ENCODE results near the gene UNK.
"Not testable (repeated sequence)": the region's sequence is repeated elsewhere in the genome, so short reads cannot be mapped to it uniquely, and the experiment has no call there.

UNK gene

DNA sequence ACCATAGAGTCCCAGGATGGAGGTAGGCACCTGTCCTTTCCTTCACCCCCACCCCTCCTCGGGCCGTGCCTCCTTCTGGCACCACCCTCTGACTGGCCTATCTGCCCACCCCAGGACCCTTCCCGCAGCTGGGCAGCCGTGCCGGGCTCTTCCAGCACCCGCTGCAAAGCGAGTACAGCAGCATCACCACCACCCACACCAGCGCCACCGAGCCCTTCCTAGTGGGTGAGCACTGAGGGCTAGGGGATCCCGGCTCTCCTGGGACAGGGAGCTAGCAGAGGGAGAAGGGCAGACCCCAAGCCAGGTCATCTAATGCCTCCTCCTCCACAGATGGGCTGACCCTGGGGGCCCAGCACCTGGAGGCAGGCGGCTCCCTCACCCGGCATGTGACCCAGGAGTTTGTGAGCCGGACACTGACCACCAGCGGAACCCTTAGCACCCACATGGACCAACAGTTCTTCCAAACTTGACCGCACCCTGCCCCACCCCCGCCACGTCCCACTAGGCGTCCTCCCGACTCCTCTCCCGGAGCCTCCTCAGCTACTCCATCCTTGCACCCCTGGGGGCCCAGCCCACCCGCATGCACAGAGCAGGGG is 27.4 kb upstream of the UNK start:
- Mint-ChIP-seq H3K36me3 (ENCODE audit: insufficient read depth) (peaks cover 2% of the 10 kb centered on the region), H3K27me3 (no peaks in the 10 kb centered on the region), H3K4me3 (no peak overlapping the region), H3K9me3 (no peaks in the 10 kb centered on the region), H3K27ac (ENCODE audit: low read depth) (no peak overlapping the region), H3K4me1 (peaks cover 13% of the 10 kb centered on the region)
- ATAC-seq (replicated peaks; ENCODE audit: extremely low read depth, poor library complexity, severe bottlenecking) = no peak
- DNase-seq (ENCODE audit: low spot score in 2 of 2) = no peak

DNA sequence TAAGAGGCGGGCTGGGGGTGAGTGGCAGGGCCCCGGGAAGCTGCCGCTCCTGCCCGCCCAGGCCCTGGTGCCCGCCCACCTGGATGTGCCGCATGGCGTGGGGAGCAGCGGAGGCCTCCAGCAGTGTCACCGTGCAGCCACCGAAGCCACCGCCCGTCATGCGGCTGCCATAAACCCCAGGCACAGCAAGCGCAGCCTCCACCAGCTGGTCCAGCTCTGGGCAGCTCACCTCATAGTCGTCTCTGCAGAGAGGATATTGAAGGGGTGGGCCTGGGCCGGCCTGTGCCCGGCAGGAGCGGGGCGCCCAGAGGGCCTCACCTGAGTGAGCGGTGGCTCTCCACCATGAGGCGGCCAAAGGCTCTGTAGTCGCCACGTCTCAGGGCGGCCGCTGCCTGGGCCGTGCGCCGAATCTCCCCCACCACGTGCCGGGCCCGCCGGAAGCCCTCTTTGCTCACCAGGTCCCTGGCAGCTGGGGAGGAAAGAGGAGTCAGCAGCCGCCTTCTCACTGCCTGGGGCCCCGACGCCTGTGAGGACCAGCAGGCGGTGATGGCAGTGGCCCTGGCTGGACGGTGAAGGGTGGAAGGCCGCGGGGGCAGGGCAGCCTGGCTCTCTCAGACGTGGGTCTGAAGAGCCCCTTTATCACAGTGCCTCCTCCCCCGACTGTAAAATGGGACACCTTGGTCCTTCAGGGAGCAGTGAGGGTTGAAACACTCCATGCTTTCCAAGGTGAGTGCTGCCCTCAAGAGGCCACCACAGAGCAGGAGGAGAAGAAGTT is 26.3 kb upstream of the UNK start:
- peaks cover 2% of the 10 kb centered on the region for H3K36me3 Mint-ChIP-seq (ENCODE audit: insufficient read depth)
- no peaks in the 10 kb centered on the region for H3K27me3 Mint-ChIP-seq
- no peak overlapping the region for H3K27ac Mint-ChIP-seq (ENCODE audit: low read depth)
- no peaks in the 10 kb centered on the region for H3K9me3 Mint-ChIP-seq
- no peak overlapping the region for H3K4me3 Mint-ChIP-seq
- peaks cover 20% of the 10 kb centered on the region for H3K4me1 Mint-ChIP-seq
- no peak for DNase-seq (ENCODE audit: low spot score in 2 of 2)
- no peak for ATAC-seq (replicated peaks; ENCODE audit: extremely low read depth, poor library complexity, severe bottlenecking)

DNA sequence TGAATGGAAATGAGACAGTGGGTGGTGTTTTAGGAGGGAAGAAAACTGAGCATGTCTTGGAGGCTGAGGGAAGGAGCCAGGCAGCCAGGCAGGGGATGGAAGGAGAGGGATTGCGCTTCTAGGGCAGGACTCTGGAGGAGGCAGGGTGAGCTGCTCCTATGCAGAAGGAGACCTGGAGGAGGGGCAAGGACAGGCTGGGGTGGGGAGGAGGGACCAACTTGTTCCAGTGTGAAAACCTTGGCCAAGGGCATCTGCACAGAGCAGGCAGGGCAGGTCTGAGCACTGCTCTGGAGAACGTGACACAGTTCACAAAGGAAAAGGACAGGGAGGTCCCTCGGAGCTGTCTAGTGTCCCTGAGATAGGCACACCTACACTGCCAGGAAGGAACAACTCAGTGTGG is 25.1 kb upstream of the UNK start:
- H3K4me1 Mint-ChIP-seq = peaks cover 27% of the 10 kb centered on the region
- no peak for ATAC-seq (replicated peaks; ENCODE audit: extremely low read depth, poor library complexity, severe bottlenecking)
- H3K27ac Mint-ChIP-seq (ENCODE audit: low read depth) = no peak overlapping the region

DNA sequence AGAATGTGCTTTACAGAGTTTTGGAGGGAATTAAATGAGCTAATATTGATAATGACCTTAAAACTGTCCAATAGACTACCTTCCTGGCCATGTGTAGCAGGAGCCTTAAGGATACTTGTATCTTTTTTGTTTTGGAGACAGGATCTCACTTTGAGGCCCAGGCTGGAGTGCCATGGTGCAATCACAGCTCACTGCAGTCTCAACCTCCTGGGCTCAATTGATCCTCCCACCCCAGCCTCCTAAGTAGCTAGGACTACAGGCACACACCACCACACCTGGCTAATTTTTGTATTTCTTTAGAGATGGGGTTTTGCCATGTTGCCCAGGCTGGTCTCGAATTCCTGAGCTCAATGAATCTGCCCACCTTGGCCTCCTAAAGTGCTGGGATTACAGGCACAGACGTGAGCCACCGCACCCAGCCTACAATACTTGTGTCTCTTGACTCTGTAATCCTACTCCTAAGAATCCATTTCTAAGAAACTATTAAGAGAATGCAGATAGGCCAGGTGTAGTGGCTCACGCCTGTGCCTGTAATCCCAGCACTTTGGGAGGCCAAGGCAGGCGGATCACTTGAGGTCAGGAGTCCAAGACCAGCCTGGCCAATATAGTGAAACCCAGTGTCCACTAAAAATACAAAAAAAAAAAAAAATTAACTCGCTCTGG is 24.5 kb upstream of the UNK start:
- DNase-seq (ENCODE audit: low spot score in 2 of 2); H3K4me3 Mint-ChIP-seq; H3K36me3 Mint-ChIP-seq (ENCODE audit: insufficient read depth); H3K27me3 Mint-ChIP-seq; ATAC-seq (replicated peaks; ENCODE audit: extremely low read depth, poor library complexity, severe bottlenecking); H3K9me3 Mint-ChIP-seq; H3K27ac Mint-ChIP-seq (ENCODE audit: low read depth): not testable (repeated sequence)
- peaks cover 23% of the 10 kb centered on the region for H3K4me1 Mint-ChIP-seq

More for the DNA sequence above, 25.1 kb upstream of the UNK start:
- no peak for DNase-seq (ENCODE audit: low spot score in 2 of 2)
- H3K4me3 Mint-ChIP-seq = no peak overlapping the region
- H3K27me3 Mint-ChIP-seq = no peaks in the 10 kb centered on the region
- no peaks in the 10 kb centered on the region for H3K9me3 Mint-ChIP-seq
- peaks cover 1% of the 10 kb centered on the region for H3K36me3 Mint-ChIP-seq (ENCODE audit: insufficient read depth)

DNA sequence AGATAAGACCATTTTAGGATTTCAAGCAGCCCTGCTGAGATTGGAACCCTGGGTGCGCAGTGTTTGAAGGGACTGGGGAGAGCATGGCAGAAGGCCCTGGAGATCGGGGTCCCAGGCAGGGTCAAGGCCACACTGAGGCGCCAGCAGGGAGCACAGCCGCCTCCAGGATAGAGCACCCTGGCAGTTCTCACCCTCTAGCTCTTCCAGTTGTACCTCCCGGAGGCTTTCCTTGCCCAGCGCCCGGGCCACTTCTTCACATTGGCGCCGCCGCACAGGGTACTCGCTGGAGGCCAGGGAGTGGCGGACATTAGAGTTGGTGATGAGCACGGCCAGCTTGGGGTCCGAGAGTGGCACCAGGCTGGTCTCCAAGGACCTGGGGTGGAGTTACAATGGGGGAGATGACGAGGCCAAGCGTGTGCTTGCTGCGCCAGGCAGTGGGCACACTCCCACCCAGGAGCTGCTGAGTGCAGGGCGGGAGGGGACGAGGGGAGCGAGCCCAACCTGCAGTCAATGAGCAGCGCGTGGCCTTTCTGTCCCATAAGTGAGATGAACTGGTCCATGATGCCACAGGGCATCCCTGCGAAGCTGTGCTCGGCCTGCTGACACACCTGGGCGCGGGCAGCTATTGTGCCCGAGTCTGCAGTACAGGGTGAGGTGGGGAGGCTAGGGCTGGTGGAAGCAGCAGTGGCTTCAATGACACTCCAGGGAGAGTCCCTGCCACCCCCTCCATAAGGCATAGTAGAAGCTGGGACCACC is 21.9 kb upstream of the UNK start:
- Mint-ChIP-seq H3K27me3 (no peaks in the 10 kb centered on the region), H3K4me1 (peaks cover 22% of the 10 kb centered on the region), H3K27ac (ENCODE audit: low read depth) (peak overlapping the region; percentile 51), H3K4me3 (peak overlapping the region; percentile 63), H3K9me3 (no peaks in the 10 kb centered on the region), H3K36me3 (ENCODE audit: insufficient read depth) (peaks cover 2% of the 10 kb centered on the region)
- no peak for ATAC-seq (replicated peaks; ENCODE audit: extremely low read depth, poor library complexity, severe bottlenecking)
- no peak for DNase-seq (ENCODE audit: low spot score in 2 of 2)

DNA sequence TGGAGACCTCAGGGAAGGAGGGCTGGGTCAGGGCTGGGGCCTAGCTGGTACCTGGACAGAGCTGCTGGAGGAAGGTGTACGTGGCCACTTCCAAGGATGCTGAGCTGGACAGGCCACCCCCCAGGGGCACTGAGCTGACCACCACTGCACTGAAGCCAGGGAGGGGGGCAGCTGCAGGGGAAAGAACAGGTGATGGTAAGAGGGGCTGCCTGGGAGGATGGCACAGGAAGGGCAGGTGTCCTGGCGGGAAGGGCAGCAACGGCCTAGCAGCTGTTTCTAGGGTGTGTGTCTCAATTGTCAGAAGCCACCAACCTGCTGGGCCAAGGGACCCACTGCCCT is 21.4 kb upstream of the UNK start:
- DNase-seq (ENCODE audit: low spot score in 2 of 2) (no peak), ATAC-seq (replicated peaks; ENCODE audit: extremely low read depth, poor library complexity, severe bottlenecking) (no peak)
- Mint-ChIP-seq H3K36me3 (ENCODE audit: insufficient read depth) (peaks cover 2% of the 10 kb centered on the region), H3K9me3 (no peaks in the 10 kb centered on the region), H3K27ac (ENCODE audit: low read depth) (no peak overlapping the region), H3K4me3 (peak overlapping the region; percentile 63), H3K4me1 (peaks cover 22% of the 10 kb centered on the region), H3K27me3 (no peaks in the 10 kb centered on the region)

DNA sequence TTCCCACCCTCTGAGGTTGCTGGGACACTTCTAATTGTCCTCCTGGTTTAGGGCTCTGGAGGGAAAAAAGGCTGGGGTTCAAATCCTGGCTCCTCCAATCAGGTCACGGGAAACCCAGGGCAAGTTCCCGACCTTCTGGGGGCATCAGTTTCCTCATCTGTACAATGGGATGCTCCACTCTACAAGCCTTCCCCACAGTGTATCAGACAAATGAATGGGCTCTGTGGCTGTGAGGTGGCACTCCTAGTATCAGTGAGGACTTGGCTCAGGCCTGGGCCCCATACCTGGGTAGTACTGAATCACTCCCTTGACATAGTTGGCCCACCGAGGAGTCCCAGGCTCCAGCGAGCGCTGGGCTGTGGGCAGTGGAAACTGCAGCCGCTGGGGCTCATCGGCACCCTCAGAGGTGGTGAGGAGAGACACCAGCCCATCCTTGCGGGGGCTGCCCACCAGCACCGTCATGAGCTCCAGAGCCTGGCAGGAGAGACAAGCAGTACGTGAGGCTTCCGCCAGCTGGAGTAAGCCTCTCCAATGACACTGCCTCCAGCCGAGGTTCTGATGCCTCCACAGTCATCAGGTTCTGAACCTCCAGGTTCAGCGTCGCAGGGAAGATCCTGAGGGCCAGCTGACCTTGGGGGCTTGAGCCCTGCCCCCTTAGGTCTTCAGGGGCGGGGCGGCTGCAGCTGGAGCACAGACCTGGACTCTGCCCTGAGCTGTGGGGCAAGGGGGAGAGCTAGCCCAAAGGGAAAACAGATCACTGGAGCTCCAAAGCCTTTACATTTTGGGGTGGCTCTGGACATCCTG is 20.8 kb upstream of the UNK start:
- no peaks in the 10 kb centered on the region for H3K27me3 Mint-ChIP-seq
- H3K4me3 Mint-ChIP-seq = peak overlapping the region; percentile 69
- H3K27ac Mint-ChIP-seq (ENCODE audit: low read depth) = no peak overlapping the region
- ATAC-seq (replicated peaks; ENCODE audit: extremely low read depth, poor library complexity, severe bottlenecking) (peak; percentile 1), DNase-seq (ENCODE audit: low spot score in 2 of 2) (no peak)
- peaks cover 2% of the 10 kb centered on the region for H3K36me3 Mint-ChIP-seq (ENCODE audit: insufficient read depth)
- peaks cover 22% of the 10 kb centered on the region for H3K4me1 Mint-ChIP-seq
- no peaks in the 10 kb centered on the region for H3K9me3 Mint-ChIP-seq

DNA sequence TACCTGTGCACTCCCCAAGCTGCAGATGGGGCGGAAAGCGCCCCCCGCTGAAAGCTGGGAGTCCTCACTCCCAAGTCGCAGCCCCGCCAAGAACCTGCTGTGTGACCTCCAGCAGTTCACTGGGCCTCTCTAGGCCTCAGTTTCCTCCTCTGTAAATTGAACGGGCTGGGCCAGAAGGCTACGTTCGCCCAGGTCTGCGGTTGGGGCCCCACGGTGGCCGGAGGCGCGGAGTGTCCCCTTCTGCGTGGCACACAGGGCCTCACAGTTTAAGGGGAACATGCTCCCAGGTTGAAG is 20.2 kb upstream of the UNK start:
- H3K27me3 Mint-ChIP-seq = no peaks in the 10 kb centered on the region
- DNase-seq (ENCODE audit: low spot score in 2 of 2) (no peak), ATAC-seq (replicated peaks; ENCODE audit: extremely low read depth, poor library complexity, severe bottlenecking) (no peak)
- no peak overlapping the region for H3K27ac Mint-ChIP-seq (ENCODE audit: low read depth)
- peaks cover 2% of the 10 kb centered on the region for H3K36me3 Mint-ChIP-seq (ENCODE audit: insufficient read depth)
- H3K9me3 Mint-ChIP-seq = no peaks in the 10 kb centered on the region
- H3K4me1 Mint-ChIP-seq = peaks cover 22% of the 10 kb centered on the region
- H3K4me3 Mint-ChIP-seq = peak overlapping the region; percentile 69

DNA sequence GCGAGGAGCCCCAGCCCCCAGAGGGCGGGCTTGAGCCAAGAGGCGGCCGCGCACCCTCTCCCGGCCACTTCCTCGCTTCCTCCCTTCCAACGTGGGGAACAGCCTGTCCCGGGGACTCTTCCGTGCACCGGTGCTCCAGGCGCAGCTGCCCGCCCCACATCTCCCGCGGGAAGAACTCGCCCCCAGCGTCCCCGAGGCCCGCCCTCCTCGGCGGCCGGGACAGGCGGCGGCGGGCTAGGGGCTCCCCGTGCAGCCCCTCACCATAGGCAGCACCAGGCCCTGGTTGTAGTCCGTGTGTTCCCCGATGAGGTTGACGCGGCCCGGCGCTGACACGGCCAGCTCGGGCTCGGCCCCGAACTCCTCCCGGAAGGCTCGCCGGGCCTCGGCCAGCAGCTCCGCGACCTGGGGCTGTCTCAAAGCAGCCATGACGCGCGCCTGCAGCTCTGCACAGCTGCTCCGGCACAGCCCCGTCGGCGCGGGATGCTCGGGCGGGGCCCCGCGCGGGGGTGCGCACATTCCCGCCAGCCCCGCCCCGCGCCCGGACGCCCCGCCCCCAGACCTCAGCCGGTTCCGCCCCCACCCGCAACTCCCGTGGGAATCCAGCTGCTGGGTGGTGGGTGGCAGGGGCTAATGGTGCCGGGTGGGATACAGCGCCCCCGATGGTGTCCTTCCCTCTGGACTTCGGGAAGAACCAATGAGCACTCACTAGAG is 19.7 kb upstream of the UNK start, which contains the start of gene GALK1:
TSS of gene GALK1 (minus strand) at position 482 of the 711 bp plus-strand sequence. CDS start at position 426, 56 bp downstream.
- Mint-ChIP-seq H3K4me1 (peaks cover 22% of the 10 kb centered on the region), H3K9me3 (no peaks in the 10 kb centered on the region), H3K27me3 (no peaks in the 10 kb centered on the region), H3K4me3 (peak within 1 kb of the TSS; percentile 69), H3K36me3 (ENCODE audit: insufficient read depth) (peaks cover 2% of the 10 kb centered on the region), H3K27ac (ENCODE audit: low read depth) (no peak within 1 kb of the TSS)
- DNase-seq (ENCODE audit: low spot score in 2 of 2) (peak in 1 of 2 donors; percentile 49), ATAC-seq (replicated peaks; ENCODE audit: extremely low read depth, poor library complexity, severe bottlenecking) (peak; percentile 92)

DNA sequence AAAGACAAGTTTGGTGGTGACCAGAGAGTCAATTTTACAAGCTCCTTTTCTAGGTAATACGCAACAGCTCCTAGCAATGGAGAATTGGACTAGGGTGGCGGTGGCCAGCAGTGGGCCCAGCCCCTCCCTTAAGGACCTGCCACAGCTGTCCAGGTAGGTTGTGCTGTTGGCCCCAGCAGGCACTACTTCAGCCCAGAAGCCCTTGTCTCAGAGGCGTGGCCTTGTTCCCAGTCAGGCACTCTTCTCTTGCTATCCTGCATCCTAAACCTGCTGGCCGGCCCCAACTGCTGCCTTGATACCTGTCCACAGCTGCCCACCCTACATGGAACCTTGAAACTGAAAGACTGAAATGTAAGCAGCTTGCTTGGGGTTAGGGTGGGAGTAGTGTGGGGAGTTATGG is 18.6 kb upstream of the UNK start:
- H3K9me3 Mint-ChIP-seq = no peaks in the 10 kb centered on the region
- H3K27ac Mint-ChIP-seq (ENCODE audit: low read depth) = no peak overlapping the region
- DNase-seq (ENCODE audit: low spot score in 2 of 2) = no peak
- peaks cover 2% of the 10 kb centered on the region for H3K36me3 Mint-ChIP-seq (ENCODE audit: insufficient read depth)
- H3K27me3 Mint-ChIP-seq = no peaks in the 10 kb centered on the region
- peak overlapping the region; percentile 69 for H3K4me3 Mint-ChIP-seq
- ATAC-seq (replicated peaks; ENCODE audit: extremely low read depth, poor library complexity, severe bottlenecking) = no peak
- H3K4me1 Mint-ChIP-seq = peaks cover 22% of the 10 kb centered on the region

DNA sequence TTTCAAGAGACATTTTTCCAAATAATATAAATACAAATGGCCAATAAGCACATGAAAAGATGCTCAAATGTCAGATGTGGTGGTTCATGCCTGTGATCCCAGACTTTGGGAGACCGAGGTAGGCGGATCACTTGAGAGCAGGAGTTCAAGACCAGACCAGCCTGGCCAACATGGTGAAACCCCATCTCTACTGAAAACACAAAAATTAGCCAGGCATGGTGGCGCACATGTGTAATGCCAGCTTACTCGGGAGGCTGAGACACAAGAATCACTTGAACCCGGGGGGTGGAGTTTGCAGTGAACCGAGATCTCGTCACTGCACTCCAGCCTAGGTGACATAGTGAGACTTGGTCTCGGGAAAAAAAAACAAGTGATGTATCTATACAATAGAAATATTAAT is 16.7 kb upstream of the UNK start:
- Mint-ChIP-seq H3K9me3 (no peaks in the 10 kb centered on the region), H3K36me3 (ENCODE audit: insufficient read depth) (peaks cover 2% of the 10 kb centered on the region), H3K4me3 (no peak overlapping the region), H3K27me3 (no peaks in the 10 kb centered on the region), H3K4me1 (peaks cover 15% of the 10 kb centered on the region), H3K27ac (ENCODE audit: low read depth) (no peak overlapping the region)
- ATAC-seq (replicated peaks; ENCODE audit: extremely low read depth, poor library complexity, severe bottlenecking) (no peak), DNase-seq (ENCODE audit: low spot score in 2 of 2) (no peak)

Measured in central memory CD8-positive, alpha-beta T cell (primary cell).